Central memory CD8-positive, alpha-beta T cell (primary cell): ENCODE measurements around the gene HPCAL1.
"Not testable (repeated sequence)": the region's sequence is repeated elsewhere in the genome, so short reads cannot be mapped to it uniquely, and the experiment has no call there.

Experiments
- ATAC-seq: fragments of 150-1000 bp; cut with Tn5 transposase; replicated peaks from 2 replicates; pipeline ENCODE4 v1.10.0; 2022; ENCODE audit warnings: mild to moderate bottlenecking, moderate FRiP score, moderate number of reproducible peaks; ENCODE audit not compliant: poor library complexity, severe bottlenecking; ENCODE audit errors: extremely low read depth
- DNase-seq, 2 donors: peaks; one replicate each; pipeline ENCODE4 v3.0.0; 2021; ENCODE audit warnings: low spot score in 2 of 2
- H3K27ac Mint-ChIP-seq: one replicate; pipeline ENCODE4 v1.8.0; 2022; ENCODE audit warnings: low read depth, mild to moderate bottlenecking, moderate library complexity, mixed read lengths
- H3K27me3 Mint-ChIP-seq: one replicate; pipeline ENCODE4 v1.8.0; 2022; ENCODE audit warnings: mixed read lengths
- H3K36me3 Mint-ChIP-seq: one replicate; pipeline ENCODE4 v1.8.0; 2022; ENCODE audit warnings: mild to moderate bottlenecking, moderate library complexity, mixed read lengths; ENCODE audit not compliant: insufficient read depth
- H3K4me1 Mint-ChIP-seq: one replicate; pipeline ENCODE4 v1.8.0; 2022; ENCODE audit warnings: mixed read lengths
- H3K4me3 Mint-ChIP-seq: one replicate; pipeline ENCODE4 v1.8.0; 2022; ENCODE audit warnings: mild to moderate bottlenecking, moderate library complexity, mixed read lengths
- H3K9me3 Mint-ChIP-seq: one replicate; pipeline ENCODE4 v1.8.0; 2022; ENCODE audit warnings: mixed read lengths

The HPCAL1 gene

GRCh38 chr2:10263526-10263925 lies 39.2 kb upstream of the HPCAL1 start:
- DNase-seq, H3K27ac Mint-ChIP-seq, ATAC-seq, H3K4me3 Mint-ChIP-seq, H3K36me3 Mint-ChIP-seq, H3K27me3 Mint-ChIP-seq, H3K4me1 Mint-ChIP-seq, H3K9me3 Mint-ChIP-seq: not testable (repeated sequence)

DNA sequence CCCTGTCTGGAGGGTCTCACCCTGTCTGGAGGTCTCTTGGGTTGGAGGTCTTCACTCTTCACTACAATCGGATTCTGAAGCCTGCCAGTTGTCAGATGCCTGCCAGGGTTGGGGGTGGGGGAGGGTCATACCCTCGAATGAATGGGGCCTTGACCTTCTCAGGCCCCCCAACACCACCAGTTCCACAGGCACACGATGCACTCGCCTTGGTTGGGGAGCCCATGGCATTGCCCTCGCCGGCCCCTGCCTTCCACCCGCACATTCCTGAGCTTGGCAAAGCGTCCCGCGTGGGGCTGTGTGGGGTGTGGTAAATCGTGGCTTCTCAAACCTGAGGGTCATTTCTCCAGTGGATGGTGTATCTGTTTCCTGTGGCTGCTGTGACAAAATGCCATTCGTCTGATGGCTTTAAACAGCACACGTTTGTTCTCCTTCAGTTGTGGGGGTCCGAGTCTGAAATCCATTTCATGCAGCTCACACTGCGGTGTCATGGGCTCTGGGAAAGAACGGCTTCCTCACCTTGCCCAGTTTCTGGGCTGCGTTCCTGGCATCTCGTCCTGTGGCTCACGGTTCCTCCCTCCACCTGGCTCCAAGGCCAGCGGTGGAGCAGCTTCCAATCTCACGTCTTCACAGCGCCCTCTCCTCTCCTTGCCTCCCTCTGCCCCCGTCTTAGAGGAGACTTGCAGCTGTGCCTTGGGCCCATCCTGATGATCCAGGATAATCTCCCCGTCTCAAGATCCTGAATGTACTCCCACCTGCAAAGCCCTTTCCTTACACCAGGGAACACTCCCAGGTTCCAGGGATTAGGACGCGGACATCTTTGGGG lies 38.0 kb upstream of the HPCAL1 start:
- DNase-seq (no peak), ATAC-seq (no peak)
- Mint-ChIP-seq H3K4me3 (no peak overlapping the region), H3K27me3 (peaks cover 7% of the 10 kb centered on the region), H3K4me1 (no peaks in the 10 kb centered on the region), H3K36me3 (no peaks in the 10 kb centered on the region), H3K9me3 (no peaks in the 10 kb centered on the region), H3K27ac (no peak overlapping the region)

GRCh38 chr2:10265329-10266132 lies 37.2 kb upstream of the HPCAL1 start:
- Mint-ChIP-seq H3K4me1 (no peaks in the 10 kb centered on the region), H3K36me3 (no peaks in the 10 kb centered on the region), H3K4me3 (no peak overlapping the region), H3K9me3 (no peaks in the 10 kb centered on the region), H3K27ac (no peak overlapping the region), H3K27me3 (peaks cover 7% of the 10 kb centered on the region)
- ATAC-seq (no peak), DNase-seq (no peak)

DNA sequence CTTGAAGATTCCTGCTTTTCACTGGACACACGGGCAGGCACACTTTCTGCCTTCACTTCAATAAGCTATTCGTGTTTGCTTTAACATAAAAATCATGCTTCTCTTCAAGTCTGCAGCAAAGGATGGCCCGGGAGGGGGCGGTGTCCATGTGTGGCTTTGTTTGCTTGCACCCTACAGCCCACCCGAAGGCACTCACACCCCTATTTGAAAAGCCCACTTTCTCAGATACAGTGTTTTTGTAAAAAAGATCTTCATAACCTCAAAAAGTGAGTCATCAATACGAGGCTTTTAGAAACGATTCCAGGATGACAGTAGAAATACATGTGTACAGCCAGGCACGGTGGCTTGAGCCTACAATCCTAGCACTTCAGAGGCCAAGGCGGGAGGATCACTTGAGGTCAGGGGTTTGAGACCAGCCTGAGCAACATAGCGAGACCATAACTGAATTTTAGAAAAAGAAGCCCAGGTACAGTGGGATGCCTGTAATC lies 36.5 kb upstream of the HPCAL1 start:
- H3K27me3 Mint-ChIP-seq: peaks cover 7% of the 10 kb centered on the region
- no peak overlapping the region for H3K27ac Mint-ChIP-seq
- no peak overlapping the region for H3K4me3 Mint-ChIP-seq
- DNase-seq (no peak), ATAC-seq (no peak)
- H3K4me1 Mint-ChIP-seq: no peaks in the 10 kb centered on the region
- no peaks in the 10 kb centered on the region for H3K36me3 Mint-ChIP-seq
- H3K9me3 Mint-ChIP-seq: no peaks in the 10 kb centered on the region

GRCh38 chr2:10267036-10267435 lies 35.7 kb upstream of the HPCAL1 start:
- DNase-seq (no peak), ATAC-seq (no peak)
- H3K4me1 Mint-ChIP-seq: no peaks in the 10 kb centered on the region
- H3K36me3 Mint-ChIP-seq: no peaks in the 10 kb centered on the region
- peaks cover 7% of the 10 kb centered on the region for H3K27me3 Mint-ChIP-seq
- H3K27ac Mint-ChIP-seq: no peak overlapping the region
- no peaks in the 10 kb centered on the region for H3K9me3 Mint-ChIP-seq
- no peak overlapping the region for H3K4me3 Mint-ChIP-seq

- Mint-ChIP-seq H3K4me1 (no peaks in the 10 kb centered on the region), H3K36me3 (peaks cover 2% of the 10 kb centered on the region), H3K4me3 (no peak overlapping the region), H3K27me3 (peaks cover 7% of the 10 kb centered on the region), H3K9me3 (no peaks in the 10 kb centered on the region), H3K27ac (no peak overlapping the region)
- ATAC-seq: no peak
- no peak for DNase-seq
Measured at GRCh38 chr2:10267551-10268465, 34.9 kb upstream of the HPCAL1 start.

- peaks cover 7% of the 10 kb centered on the region for H3K27me3 Mint-ChIP-seq
- DNase-seq (no peak), ATAC-seq (no peak)
- H3K36me3 Mint-ChIP-seq: peaks cover 2% of the 10 kb centered on the region
- H3K9me3 Mint-ChIP-seq: no peaks in the 10 kb centered on the region
- no peak overlapping the region for H3K27ac Mint-ChIP-seq
- H3K4me1 Mint-ChIP-seq: no peaks in the 10 kb centered on the region
- H3K4me3 Mint-ChIP-seq: no peak overlapping the region
Measured at GRCh38 chr2:10269291-10269690, 33.4 kb upstream of the HPCAL1 start.

DNA sequence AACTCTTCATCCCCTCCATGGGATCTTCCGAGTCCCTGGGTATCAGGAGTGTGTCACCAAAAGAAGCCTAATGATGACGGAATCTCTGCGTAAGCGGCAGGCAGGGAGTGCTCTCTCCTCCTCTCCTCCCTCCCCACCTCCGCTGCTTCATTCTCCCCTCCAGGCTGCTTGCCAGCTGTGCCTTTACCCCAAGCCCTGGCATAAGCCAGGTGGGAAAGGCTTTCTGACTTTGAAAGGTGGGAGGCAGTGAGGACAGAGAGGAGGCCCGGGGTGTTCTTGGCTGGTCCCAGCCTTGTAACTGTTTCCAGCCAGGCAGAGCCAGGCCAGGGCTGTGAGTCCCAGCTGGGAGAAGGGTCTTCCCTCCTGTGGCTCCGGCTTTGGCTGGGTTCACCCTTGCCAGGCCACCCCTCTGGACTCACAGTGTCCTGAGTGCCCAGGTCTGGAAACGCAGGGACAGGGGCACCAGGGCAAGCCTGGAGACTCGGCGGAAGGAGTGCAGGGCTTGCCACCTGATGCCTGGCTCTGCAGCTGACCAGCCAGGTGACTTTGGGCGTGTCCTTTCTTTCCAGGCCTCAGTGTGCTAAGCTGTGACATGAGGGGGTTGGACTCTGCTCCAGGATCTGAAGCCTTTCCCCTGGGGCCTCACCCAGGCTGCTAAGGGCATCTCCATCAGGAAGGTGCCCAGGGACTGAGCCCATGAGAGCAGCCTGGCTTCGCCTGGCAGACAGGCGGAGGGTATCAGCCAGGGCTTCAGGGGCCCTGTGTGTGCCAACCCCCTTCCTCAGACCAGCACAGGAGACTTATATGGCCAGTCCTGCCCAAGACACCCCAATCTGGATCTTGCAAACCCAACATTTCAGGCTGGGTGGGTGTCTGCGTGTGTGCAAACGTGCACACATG lies 32.7 kb upstream of the HPCAL1 start:
- Mint-ChIP-seq H3K4me3 (no peak overlapping the region), H3K27ac (no peak overlapping the region), H3K9me3 (no peaks in the 10 kb centered on the region), H3K36me3 (peaks cover 2% of the 10 kb centered on the region), H3K27me3 (peaks cover 7% of the 10 kb centered on the region), H3K4me1 (no peaks in the 10 kb centered on the region)
- ATAC-seq: no peak
- no peak for DNase-seq

DNA sequence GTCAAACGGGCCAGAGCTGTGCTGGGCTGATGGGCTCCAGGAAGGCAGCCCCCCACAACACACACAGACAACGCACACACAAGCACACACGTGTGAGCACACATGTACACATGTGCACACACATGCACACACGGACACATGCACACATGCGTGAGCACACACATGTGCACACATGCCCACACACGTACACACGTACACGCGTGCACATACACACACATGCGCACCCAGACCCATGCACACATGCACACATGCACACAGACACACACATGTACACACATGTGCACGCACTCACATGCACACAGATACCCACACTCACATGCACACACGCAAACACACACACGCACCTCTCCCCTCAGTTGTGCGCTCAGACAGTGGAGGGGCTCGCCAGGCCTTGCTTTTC lies 31.2 kb upstream of the HPCAL1 start:
- H3K9me3 Mint-ChIP-seq: no peaks in the 10 kb centered on the region
- peaks cover 2% of the 10 kb centered on the region for H3K4me1 Mint-ChIP-seq
- H3K36me3 Mint-ChIP-seq: peaks cover 2% of the 10 kb centered on the region
- peaks cover 2% of the 10 kb centered on the region for H3K27me3 Mint-ChIP-seq
- no peak overlapping the region for H3K27ac Mint-ChIP-seq
- H3K4me3 Mint-ChIP-seq: no peak overlapping the region
- DNase-seq (no peak), ATAC-seq (no peak)

DNA sequence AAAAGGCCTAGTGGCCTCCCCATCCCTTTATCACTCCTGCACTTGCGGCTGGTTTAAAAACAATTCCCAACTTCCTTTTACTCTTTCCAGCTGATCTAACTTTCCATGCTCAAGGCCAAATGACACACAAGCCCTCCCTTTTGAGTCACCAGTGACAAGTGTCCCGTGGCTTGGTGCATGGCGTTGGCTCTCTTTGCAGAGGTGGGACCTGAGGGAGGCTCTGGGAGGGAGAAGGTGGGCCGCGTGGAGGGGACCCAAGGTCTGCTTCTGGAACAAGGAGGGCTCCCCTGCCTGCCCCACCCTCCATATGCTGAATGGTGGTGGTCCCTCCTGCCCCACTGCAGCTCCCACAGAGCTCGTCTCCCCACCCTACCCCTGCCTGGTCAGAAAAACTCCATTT lies 30.8 kb upstream of the HPCAL1 start:
- peaks cover 7% of the 10 kb centered on the region for H3K4me1 Mint-ChIP-seq
- no peak overlapping the region for H3K4me3 Mint-ChIP-seq
- peaks cover 7% of the 10 kb centered on the region for H3K27me3 Mint-ChIP-seq
- H3K36me3 Mint-ChIP-seq: peaks cover 5% of the 10 kb centered on the region
- DNase-seq: no peak
- H3K9me3 Mint-ChIP-seq: no peaks in the 10 kb centered on the region
- no peak overlapping the region for H3K27ac Mint-ChIP-seq
- no peak for ATAC-seq

GRCh38 chr2:10272464-10272863 lies 30.2 kb upstream of the HPCAL1 start:
- no peak for DNase-seq
- no peak overlapping the region for H3K4me3 Mint-ChIP-seq
- ATAC-seq: no peak
- H3K4me1 Mint-ChIP-seq: peaks cover 12% of the 10 kb centered on the region
- H3K9me3 Mint-ChIP-seq: no peaks in the 10 kb centered on the region
- peaks cover 5% of the 10 kb centered on the region for H3K36me3 Mint-ChIP-seq
- no peak overlapping the region for H3K27ac Mint-ChIP-seq
- peaks cover 12% of the 10 kb centered on the region for H3K27me3 Mint-ChIP-seq
